Retina (tissue), 1 donor: ENCODE measurements around the gene MRNIP.
"Not testable (repeated sequence)": the region's sequence is repeated elsewhere in the genome, so short reads cannot be mapped to it uniquely, and the experiment has no call there.

Experiments
- DNase-seq: peaks from one replicate; pipeline ENCODE4 v3.0.0-alpha.2; 2016

The MRNIP gene

DNA sequence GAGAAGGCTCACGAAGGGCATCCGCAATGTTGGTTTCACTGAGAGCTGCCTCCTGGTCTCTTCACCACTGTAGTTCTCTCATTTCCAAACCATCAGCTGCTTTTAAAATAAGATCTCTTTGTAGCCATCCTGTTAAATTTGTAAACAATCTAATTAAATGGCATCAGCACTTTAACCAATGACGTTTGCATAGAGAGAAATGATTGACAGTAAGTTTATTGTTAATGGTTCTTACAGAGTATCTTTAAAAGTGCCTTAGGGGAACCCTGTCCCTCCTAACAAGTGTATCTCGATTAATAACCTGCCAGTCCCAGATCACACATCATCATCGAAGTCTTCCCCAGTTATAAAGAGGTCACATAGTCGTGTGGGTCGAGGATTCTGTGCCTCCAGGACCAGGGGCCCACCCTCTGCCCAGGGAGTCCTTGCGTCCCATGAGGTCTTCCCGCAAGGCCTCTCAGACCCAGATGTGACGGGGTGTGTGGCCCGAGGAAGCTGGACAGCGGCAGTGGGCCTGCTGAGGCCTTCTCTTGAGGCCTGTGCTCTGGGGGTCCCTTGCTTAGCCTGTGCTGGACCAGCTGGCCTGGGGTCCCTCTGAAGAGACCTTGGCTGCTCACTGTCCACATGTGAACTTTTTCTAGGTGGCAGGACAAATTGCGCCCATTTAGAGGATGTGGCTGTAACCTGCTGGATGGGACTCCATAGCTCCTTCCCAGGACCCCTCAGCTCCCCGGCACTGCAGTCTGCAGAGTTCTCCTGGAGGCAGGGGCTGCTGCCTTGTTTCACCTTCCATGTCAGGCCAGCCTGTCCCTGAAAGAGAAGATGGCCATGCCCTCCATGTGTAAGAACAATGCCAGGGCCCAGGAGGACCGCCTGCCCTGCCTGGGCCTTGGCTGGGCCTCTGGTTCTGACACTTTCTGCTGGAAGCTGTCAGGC is 21.3 kb downstream of the MRNIP start:
- no peak for DNase-seq

DNA sequence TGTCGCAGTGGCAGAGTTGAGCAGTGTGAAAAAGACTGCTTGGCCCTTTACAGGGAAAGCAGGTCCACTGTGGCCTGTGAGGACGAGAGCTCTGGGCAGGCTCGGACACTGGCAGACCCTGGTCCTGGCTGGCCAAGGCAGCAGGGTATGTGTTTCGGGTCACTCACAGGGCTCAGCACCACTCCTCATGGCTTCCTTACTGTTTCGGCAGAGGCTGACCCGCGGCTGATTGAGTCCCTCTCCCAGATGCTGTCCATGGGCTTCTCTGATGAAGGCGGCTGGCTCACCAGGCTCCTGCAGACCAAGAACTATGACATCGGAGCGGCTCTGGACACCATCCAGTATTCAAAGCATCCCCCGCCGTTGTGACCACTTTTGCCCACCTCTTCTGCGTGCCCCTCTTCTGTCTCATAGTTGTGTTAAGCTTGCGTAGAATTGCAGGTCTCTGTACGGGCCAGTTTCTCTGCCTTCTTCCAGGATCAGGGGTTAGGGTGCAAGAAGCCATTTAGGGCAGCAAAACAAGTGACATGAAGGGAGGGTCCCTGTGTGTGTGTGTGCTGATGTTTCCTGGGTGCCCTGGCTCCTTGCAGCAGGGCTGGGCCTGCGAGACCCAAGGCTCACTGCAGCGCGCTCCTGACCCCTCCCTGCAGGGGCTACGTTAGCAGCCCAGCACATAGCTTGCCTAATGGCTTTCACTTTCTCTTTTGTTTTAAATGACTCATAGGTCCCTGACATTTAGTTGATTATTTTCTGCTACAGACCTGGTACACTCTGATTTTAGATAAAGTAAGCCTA is 22.2 kb downstream of the MRNIP start:
- no peak for DNase-seq

DNA sequence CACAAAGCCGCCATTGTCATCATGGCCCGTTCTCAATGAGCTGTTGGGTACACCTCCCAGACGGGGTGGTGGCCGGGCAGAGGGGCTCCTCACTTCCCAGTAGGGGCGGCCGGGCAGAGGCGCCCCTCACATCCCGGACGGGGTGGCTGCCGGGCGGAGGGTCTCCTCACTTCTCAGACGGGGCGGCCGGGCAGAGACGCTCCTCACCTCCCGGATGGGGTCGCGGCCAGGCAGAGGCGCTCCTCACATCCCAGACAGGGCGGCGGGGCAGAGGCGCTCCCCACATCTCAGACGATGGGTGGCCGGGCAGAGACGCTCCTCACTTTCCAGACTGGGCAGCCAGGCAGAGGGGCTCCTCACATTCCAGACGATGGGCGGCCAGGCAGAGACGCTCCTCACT is 23.7 kb downstream of the MRNIP start:
- not testable (repeated sequence) for DNase-seq

DNA sequence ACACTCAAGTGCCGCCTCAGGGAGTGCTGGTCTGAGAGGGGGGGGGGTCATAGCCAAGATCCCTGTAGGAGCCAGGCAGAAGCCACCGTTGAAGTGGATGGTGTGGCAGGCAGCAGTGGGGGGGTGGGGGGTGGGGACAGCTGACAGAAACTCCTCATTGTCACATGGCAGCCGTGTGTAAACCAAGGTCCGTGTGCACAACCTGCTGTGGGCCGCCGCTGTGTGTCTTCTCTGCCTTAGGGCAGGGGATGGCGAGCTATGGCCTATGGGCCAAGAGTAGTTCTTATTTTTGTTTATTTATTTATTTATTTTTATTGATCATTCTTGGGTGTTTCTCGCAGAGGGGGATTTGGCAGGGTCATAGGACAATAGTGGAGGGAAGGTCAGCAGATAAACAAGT is 24.5 kb downstream of the MRNIP start:
- no peak for DNase-seq

DNA sequence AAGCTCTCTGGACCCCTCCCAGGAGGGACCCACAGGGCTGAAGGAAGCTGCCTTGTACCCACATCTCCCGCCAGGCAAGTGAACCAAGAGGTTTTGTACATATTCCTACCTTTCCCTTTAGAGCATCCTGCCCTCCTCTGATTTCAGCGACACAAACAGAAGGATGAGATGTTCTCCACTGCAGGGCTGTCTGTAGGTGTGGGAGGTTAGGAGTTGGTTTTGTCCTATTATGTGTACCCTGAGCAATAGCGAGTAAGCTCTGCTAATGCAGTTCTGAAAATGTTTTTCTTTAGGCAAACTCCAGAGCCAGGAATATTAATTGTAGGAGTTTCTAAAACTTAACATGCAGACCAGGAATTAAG is 24.9 kb downstream of the MRNIP start:
- no peak for DNase-seq

DNA sequence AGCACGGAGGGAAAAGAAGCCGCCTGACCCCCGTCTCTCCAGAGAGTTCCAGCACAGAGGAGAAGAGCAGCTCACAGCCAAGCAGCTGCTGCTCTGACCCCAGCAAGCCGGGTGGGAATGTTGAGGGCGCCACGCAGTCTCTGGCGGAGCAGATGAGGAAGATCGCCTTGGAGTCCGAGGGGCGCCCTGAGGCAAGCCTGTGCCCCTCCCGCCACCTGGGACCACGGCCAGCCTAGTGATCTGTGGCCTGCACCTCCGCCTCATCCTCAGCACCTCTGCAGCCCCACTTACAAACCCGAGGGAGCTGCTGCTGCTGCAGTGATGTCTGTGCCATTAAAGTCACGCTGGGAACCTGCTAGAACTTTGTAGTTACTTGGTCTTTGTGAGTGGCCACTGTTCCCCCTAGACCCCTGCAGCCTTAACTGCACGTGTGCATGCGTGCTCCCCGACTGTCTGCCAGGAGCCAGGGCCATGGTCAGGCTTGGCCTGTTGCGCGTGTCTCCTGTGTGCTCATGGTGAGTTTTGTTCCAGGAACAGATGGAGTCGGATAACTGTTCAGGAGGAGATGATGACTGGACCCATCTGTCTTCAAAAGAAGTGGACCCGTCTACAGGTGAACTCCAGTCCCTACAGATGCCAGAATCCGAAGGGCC is 25.4 kb downstream of the MRNIP start:
- DNase-seq, result no peak

DNA sequence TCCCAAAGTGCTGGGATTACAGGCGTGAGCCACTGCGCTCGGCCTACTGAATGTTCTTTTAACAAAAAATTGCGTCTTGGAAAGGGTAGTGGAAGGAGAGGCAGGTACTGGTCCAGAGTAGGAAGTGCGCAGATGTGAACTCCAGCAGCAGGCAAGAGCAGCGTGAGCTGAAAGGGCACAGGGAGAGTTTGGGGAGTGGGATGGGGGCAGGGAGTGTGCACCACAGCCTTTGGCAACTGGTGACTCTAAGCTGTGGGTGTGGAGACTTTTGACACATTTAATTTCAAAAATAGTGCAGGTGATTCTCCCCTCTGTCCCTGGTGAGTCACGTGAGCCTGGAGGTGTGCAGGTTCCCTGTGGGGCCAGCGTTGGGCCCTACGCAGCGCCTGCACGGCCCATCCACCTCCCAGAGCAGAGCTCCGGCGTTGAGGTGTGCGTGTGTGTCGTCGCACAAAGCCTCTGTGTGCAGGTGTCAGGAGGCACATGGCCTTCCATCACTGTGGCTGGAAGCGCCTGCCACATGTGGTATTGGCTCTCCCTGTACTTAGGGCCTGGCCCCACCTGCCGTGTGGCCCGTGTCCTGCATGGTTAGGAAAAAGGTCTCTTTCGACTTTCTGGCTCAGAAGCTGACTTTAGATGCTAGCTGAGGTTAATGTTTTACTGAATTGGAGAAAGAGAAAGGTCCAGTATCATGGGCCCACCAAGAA is 26.4 kb downstream of the MRNIP start:
- DNase-seq, result no peak

DNA sequence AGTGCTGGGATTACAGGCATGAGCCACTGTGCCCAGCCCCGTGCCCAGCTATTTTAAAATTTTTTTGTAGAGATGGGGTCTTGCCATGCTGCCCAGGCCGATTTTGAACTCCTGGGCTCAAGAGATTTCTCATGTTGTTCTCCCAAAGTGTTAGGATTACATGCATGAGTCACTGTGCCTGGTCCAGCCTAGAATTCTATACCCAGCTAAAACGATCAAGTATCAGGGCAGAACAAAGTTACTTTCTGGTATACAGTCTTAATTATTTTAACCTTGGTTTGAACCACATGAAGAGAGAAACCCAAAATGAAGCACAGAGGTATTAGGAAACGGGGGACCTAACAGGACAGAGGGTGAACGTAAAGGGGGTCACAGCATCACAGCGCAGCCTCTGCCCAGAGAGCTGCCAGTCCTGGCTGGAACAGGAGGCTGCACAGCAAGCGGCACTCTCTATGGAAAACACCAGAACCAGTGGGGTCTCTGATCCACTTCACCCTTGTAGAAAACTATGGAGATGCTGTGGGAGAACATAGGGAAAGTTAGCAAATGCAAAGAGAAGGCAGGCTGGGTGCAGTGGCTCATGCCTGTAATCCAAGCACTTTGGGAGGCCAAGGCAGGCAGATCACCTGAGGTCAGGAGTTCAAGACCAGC is 27.7 kb downstream of the MRNIP start:
- DNase-seq, result no peak

DNA sequence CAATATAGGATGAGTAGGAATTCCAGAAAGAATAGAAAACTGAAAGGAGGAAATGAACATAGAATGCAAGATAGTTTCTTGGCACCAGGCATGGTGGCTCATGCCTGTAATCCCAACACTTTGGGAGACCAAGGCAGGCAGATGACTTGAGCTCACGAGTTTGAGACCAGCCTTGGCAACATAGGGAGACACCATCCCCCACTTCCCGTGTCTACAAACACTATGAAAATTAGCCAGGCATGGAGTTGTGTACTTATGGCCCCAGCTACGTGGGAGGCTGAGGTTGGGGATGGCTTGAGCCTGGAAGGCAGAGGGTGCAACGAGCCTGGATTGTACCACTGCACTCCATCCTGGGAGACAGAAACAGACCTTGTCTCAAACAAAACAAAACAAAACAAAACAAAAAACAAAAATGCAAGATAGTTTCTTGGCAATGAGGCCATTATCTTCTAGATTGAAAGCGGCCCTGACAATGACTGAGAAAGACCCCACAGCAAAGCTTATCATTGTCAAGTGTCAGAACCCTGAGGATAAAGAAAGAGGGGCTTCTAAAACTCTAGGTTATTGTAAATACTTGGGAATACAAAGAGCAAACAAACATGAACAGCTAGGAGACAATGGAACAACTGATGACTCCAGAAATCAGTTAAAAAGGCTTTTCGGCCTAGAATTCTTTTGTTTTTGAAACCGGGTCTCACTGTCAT is 28.7 kb downstream of the MRNIP start:
- DNase-seq, result no peak

DNA sequence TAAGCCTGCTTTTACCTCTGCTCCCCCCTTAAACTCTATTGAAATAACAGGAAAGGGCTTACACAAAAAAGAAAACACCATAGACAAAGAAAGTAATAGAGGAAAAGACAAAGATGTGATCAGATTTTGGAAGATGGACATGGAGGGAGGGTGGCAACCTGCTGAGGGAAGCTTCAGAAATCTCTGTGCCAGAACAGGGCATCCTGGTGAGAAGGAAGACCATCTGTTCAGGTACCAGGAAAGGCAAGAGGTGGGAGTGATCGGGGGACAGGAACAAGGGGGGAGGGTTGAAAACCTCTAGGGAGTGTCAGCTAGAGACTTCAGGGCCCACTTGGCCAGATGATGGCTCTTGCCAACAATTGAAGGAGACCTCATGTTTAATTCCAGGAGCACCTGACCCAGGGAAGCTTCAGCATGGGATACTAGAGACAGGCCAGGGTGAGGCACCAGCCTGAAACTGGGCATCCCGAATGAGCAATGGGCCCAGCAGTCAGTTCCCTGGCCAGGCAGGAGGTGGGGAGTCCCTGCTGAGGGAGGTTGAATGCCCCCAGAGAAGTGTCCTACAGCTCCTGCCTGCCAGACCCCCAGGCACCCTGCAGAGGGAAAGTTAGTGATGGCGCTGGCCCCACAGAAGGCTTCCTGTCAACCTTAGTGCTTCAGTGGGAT is 29.7 kb downstream of the MRNIP start:
- no peak for DNase-seq

DNA sequence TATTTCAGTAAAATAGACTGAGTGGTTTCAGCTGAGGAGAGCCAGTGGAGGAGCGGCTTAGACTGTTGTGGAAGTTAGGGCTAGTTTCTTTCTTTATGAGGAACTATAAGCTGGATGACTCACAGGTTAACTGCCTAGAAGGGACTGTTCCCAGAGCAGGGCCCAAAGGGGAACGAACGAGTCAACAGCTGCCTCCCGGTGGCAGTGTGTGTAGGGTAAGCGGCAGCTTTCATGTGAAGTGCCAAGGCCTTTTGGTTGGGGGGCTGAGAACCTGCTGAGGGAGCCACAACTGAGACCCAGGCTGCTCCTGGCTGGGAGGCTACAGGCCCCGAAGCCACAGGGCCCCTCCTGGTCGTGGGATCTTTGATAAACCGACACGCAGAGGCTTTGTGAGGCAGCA is 30.9 kb downstream of the MRNIP start:
- no peak for DNase-seq

DNA sequence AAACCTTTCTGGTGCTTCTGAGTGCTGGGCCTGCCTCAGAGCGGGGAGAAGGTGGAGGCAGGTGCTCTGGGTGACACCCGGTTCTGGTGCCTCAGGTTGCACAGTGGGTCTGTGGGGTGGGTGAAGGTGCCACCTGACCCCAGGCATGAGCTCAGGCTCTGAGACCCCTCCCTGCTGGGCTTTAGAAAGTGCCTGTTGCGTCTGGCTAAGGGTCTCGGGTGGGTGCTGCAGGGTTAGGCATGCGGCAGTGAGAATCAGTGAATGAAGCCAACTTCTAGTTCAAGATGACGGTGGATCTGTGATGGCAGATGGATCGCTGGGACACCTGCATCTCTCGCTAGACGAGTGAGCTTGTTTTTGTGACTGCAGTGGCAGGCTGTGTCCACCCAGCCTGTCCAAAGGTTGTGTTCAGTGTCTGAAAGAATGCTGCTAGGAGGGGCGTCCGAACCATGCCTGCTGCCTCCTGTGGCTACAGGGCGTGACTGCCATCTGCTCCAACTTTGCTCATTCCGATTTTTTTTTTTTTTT is 32.9 kb downstream of the MRNIP start:
- no peak for DNase-seq

DNA sequence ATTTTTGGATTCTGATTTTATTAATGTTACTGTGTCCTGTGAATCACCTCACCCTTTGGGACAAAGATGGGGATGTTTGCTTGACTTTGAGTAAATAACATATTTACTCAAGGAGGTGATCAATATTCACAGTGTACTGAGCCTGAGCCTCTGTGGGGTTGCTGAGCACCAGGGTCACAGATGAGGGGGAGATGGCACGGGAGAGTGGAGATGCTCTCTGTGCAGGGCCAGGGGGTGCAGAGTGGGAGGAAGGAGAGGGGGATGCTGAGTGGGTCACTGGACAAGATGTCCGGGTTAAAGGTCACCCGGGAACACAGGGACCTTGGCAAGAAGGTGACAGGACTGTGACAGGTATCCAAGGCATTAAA is 33.9 kb downstream of the MRNIP start:
- no peak for DNase-seq

DNA sequence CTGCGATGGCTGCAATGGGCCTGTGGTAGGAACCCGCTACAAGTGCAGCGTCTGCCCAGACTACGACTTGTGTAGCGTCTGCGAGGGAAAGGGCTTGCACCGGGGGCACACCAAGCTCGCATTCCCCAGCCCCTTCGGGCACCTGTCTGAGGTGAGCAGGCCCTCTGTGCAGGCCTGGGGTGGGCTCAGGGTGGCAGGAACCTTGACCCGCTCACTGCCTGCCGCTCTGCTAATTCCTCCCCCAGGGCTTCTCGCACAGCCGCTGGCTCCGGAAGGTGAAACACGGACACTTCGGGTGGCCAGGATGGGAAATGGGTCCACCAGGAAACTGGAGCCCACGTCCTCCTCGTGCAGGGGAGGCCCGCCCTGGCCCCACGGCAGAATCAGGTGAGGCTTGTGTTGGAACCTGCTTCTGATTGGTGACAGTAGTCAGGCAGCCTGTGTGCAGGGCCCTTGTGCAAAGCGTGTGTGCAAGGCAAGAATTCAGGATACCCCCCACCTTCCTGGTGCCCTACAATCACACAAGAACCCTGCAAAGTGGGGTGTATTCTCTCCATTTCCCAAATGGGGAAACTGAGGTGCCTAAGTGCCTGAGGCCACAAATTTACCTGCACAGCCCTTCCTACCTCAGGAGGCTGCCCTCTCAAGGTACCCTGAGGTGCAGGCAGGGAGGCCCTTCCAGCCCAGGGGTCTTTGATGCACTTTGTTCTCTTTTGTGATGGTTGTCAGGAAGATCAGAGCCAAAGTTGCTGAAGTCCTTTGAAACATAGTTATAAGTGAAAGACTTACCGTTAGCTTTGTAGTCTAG is 34.5 kb downstream of the MRNIP start:
- no peak for DNase-seq

DNA sequence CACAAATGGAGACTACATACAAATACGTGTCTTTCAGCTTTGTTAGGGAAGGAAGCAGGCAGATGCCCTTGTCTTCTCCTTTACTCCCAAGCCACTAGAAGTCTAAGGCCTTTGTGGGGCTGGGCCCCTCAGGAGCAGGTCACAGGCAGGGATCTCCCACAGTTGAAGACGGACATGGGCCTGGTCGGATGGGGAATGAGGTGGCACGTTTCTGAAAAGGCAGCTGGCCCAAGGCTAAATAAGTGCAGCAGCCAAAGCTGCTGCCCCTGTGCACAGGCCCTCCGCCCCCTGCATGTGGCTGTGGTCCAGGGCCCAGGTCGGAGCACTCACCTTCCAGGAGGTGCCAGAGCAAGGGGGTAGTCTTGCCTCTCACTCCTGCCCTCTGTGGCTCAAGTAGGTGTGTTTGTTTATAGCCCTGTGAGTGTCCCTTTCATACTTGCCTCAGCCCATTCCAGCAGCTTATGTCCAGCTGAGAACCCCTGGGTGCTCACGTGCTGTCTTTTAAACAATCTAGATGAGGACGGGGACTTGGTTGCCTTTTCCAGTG is 36.1 kb downstream of the MRNIP start:
- DNase-seq, result no peak

DNA sequence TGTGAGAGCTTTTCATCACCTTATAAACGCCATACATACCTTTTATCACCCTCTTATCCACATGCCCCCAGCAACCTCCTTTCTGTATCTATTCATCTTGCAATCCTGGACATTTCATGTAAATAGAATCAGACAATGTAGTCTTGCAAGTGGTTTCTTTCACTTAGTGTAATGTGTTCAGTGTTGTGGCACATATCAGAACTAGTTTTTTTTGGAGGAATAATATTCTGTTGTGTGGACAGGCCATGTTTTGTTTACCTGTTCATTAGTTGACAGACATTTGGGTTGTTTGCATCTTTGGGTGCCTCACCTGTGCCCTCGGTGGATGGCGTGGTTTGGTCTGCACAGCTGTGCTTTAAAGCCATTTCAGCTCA is 36.6 kb downstream of the MRNIP start:
- no peak for DNase-seq

DNA sequence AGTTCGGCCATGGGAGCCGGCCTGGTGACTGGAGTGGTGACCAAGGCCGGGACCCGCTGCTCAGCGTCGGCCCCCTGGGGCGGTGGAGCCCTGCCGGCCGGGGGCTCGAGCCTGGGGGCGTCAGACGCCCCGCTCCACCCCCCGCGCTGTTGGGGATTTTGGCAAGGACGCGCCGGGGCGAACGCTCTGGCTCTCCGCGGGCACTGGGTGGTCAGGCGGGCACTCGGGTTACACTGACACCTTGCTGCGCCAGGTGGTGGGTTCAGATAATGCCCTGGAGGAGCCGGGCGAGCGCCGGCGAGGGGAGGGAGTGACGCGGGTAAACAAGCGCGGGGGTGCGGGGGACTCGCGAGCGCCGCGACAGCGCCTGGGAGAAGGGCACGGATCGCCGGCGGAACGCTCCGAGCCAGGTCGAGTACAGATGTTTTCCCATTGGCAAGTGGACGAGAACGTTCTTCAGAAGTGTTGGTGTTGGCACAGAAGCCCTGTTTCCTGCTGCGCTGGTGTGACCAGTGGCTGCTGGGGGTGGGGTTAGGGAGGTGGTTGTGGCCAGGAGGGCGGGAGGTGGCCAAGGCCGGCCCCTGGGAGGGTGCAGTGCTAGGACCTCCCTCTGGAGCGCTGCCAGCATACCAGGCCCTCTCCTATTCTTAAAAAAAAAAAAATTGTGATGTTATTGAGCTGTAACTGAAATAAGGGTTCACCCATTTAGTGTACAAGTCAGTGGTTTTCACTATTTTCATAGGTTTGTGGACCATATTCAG is 37.1 kb downstream of the MRNIP start:
- peak; percentile 85 for DNase-seq

DNA sequence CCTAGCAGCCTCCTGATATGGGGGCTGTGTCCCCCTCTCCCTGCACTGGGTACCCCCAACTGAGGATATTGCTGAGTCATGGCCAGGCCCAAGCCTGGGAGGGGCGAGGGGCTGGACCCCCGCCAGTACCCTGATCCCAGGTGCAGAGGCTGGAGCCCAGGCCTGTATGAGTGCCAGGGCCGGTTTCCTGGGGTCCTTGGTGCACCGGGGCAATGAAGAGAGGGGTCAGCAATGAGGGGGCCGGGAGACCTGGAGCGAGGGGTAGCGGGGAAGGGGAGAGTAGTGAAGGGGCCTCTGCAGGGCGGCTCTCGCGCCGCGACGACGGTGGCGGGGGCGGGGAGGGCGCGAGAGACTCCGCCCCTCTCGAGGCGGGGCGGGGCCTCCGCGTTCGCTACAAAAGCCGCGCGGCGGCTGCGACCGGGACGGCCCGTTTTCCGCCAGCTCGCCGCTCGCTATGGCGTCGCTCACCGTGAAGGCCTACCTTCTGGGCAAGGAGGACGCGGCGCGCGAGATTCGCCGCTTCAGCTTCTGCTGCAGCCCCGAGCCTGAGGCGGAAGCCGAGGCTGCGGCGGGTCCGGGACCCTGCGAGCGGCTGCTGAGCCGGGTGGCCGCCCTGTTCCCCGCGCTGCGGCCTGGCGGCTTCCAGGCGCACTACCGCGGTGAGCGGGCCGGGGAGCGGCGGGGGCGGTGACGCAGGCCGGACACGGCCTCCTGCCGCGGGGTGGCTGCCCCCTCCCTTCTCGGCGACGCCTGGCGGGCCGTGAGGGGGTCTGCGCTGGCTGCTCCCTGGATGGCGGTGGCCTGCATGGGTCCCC is 37.9 kb downstream of the MRNIP start, which contains the start of gene SQSTM1:
SQSTM1 (plus strand) TSS at position 423 of the 815 bp plus-strand sequence; CDS start at position 455, 32 bp downstream.
- DNase-seq, result peak; percentile 94
